ENCODE measurements around the gene CNST. TPM values are rescaled to one million over a fixed set of nuclear protein-coding genes. Genes with fewer than 3 reads are reported as not detected.

CNST gene
- total and polyA plus RNA-seq, 9 donors = 8.7 to 31.2 (median 22.4) TPM

- Histone ChIP-seq H3K36me3 (no peaks in the 10 kb centered on the region), H3K27me3 (no peaks in the 10 kb centered on the region), H3K4me1 (ENCODE audit: insufficient read depth) (no peaks in the 10 kb centered on the region), H3K9me3 (peaks cover 0 to 5% of the 10 kb centered on the region in 2 donors), H3K4me3 (no peak overlapping the region), H3K27ac (no peak overlapping the region)
- no peak for DNase-seq
- intact Hi-C loops (cut with DNase I) = no loop called here
- 50 to 79% (median 78%) methylated on average over 2 of the region's 2 CpGs for WGBS, 3 donors
- TF ChIP-seq EP300 (IDR thresholded peaks at IDR 0.05) (no peak), CTCF (IDR thresholded peaks at IDR 0.05) (no peak), POLR2A (IDR thresholded peaks at IDR 0.05) (no peak)
These were observed 35.8 kb upstream of the CNST start for GRCh38 chr1:246530482-246530881.

- 53 to 79% (median 64%) methylated on average over 1 of the region's 1 CpG for WGBS, 3 donors
These were observed 33.7 kb upstream of the CNST start for GRCh38 chr1:246532519-246532918.

GRCh38 chr1:246533371-246533905 lies 32.8 kb upstream of the CNST start:
- intact Hi-C loops (cut with DNase I) = no loop called here
- WGBS, 3 donors = 87 to 95% (median 94%) methylated on average over 2 of the region's 2 CpGs
- no peak for DNase-seq
- Histone ChIP-seq H3K4me1 (ENCODE audit: insufficient read depth) (no peaks in the 10 kb centered on the region), H3K27me3 (no peaks in the 10 kb centered on the region), H3K4me3 (no peak overlapping the region), H3K9me3 (peaks cover 0 to 5% of the 10 kb centered on the region in 2 donors), H3K27ac (no peak overlapping the region), H3K36me3 (no peaks in the 10 kb centered on the region)
- no peak for TF ChIP-seq EP300 (IDR thresholded peaks at IDR 0.05)
- no peak for TF ChIP-seq POLR2A (IDR thresholded peaks at IDR 0.05)

More at GRCh38 chr1:246532519-246532918, 33.7 kb upstream of the CNST start:
- no peak for DNase-seq
- H3K27ac ChIP-seq = no peak overlapping the region
- H3K4me3 ChIP-seq = no peak overlapping the region
- intact Hi-C loops (cut with DNase I) = no loop called here
- TF ChIP-seq EP300 (IDR thresholded peaks at IDR 0.05) = no peak
- TF ChIP-seq POLR2A (IDR thresholded peaks at IDR 0.05) = no peak
- no peak for TF ChIP-seq CTCF (IDR thresholded peaks at IDR 0.05)
- no peaks in the 10 kb centered on the region for H3K4me1 ChIP-seq (ENCODE audit: insufficient read depth)
- H3K9me3 ChIP-seq = peaks cover 0 to 5% of the 10 kb centered on the region in 2 donors
- H3K27me3 ChIP-seq = no peaks in the 10 kb centered on the region
- H3K36me3 ChIP-seq = no peaks in the 10 kb centered on the region

- H3K27me3 ChIP-seq = no peaks in the 10 kb centered on the region
- no peaks in the 10 kb centered on the region for H3K36me3 ChIP-seq
- no peak overlapping the region for H3K4me3 ChIP-seq
- DNase-seq = no peak
- 59 to 92% (median 73%) methylated on average over 1 of the region's 1 CpG for WGBS, 3 donors
- intact Hi-C loops (cut with DNase I) = no loop called here
- no peak for TF ChIP-seq EP300 (IDR thresholded peaks at IDR 0.05)
- H3K4me1 ChIP-seq (ENCODE audit: insufficient read depth) = no peaks in the 10 kb centered on the region
- H3K27ac ChIP-seq = no peak overlapping the region
- peaks cover 0 to 5% of the 10 kb centered on the region in 2 donors for H3K9me3 ChIP-seq
These were observed 32.1 kb upstream of the CNST start for GRCh38 chr1:246534114-246534513.

- TF ChIP-seq EP300 (IDR thresholded peaks at IDR 0.05) = no peak
- no peak for TF ChIP-seq CTCF (IDR thresholded peaks at IDR 0.05)
- TF ChIP-seq POLR2A (IDR thresholded peaks at IDR 0.05) = no peak
- Histone ChIP-seq H3K27ac (no peak overlapping the region), H3K4me1 (ENCODE audit: insufficient read depth) (no peaks in the 10 kb centered on the region), H3K27me3 (no peaks in the 10 kb centered on the region), H3K36me3 (no peaks in the 10 kb centered on the region), H3K4me3 (no peak overlapping the region), H3K9me3 (no peaks in the 10 kb centered on the region)
- intact Hi-C loops (cut with DNase I) = no loop called here
- no peak for DNase-seq
- WGBS, 3 donors = 76 to 80% (median 80%) methylated on average over 7 of the region's 7 CpGs
These were observed 28.8 kb upstream of the CNST start for GRCh38 chr1:246537441-246537840.
